Glomerular visceral epithelial cell (primary cell): Measurements from ENCODE around the gene LYL1.
A peak's percentile ranks its signal among the peaks of the same experiment; 100 is the strongest.

Experiments used
- DNase-seq: peaks from one replicate; pipeline ENCODE4 v3.0.0-alpha.2; 2016; ENCODE audit errors: extremely low spot score

LYL1 gene

DNA sequence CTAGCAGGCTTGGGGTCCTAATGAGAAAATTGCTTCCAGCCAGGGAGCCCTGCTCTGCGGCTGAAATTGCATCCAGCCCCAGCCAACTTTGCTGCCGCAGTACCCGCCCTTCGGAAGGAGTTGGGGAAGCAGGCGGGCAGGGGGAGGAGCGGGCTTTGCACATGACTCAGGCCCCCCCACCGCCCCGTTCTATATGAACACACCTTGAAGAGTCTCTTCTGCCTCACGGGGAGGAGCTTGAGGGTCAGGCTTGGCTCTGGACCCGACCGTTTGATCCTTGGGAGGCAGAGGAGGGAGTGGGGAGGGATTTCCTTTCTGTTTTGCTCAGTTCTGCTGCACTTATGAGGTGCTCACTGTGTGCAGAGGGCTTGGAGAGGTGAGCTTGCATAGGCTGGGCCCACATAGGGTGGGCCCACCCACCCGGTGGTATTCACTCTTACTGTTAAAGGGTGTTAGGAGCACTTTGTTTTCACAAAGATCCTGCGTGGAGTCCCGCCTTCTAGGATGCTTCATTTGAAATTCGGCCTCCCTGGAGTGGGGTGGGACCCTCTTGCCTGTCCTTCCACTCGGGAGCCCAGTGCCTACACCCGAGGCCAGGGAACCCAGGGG lies 46.5 kb downstream of the LYL1 start:
- peak; percentile 97 for DNase-seq

DNA sequence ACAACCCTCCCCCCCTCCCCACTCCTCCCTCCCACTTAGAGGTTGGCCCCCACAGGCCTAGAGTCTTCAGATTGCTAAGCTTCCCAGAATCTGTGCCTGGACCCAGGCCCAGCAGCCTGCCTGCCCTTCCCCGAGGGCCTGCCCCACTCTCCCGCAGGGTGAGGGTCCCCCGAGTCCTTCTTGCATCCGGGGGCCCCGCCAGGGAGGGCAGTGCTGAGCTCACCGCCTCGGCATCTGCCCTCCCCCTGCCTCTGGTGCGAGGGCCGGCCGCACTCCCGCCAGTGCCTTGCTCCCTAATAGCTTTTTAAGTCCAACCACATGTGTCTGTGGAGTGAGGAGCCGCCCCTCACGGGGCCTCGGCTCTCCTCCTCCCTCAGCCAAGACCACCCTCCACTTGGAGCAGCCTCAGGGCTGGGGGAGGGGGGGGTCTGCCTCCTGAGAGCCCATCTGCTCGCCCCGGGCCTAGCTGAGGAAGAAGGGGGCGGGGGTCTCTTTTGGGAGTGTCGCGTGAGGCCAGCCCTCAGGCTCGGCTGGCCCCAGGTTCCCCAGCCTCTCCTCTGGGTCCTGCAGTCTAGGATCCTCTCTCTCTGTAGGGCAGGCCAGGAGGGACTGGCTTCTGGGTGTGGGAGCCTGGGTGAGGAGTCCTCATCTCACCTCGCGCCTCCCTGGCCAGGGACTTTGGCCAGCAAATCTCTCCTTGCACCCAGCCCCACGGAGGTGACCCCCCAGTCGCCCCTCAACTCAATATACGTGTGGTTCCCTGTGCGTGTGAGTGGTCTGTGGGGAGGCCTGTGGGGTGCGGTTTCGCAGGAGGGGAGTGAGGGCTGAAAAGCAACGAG lies 47.2 kb downstream of the LYL1 start:
- DNase-seq, result peak; percentile 94

DNA sequence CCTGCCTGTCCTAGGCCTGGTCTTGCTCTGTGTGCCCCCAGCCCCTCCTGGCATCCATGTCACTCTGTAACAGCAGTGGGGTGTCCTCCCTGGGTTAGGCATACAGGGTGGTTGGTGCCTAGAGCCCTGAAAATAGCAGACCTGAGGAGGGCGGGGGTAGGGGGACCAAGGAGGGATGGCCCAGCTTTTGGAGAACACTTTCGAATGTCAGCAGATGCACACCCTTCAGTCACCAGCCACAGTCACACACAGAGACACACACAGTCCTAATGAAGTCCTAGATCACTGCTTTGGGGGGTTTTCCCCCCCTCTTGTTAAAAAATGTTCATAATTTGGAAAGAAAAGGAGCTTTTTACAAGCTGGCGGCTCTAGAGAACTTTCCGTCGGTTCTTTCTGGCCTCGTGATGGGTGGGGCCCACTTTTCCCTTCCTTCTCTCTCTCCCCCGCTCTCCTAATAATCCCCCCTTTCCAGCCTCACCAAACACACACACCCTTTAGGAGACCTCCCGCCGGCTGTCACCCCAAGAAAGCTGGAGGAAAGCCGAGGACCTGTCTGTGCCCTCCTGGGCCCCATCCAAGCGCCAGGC lies 47.9 kb downstream of the LYL1 start:
- DNase-seq, result no peak

DNA sequence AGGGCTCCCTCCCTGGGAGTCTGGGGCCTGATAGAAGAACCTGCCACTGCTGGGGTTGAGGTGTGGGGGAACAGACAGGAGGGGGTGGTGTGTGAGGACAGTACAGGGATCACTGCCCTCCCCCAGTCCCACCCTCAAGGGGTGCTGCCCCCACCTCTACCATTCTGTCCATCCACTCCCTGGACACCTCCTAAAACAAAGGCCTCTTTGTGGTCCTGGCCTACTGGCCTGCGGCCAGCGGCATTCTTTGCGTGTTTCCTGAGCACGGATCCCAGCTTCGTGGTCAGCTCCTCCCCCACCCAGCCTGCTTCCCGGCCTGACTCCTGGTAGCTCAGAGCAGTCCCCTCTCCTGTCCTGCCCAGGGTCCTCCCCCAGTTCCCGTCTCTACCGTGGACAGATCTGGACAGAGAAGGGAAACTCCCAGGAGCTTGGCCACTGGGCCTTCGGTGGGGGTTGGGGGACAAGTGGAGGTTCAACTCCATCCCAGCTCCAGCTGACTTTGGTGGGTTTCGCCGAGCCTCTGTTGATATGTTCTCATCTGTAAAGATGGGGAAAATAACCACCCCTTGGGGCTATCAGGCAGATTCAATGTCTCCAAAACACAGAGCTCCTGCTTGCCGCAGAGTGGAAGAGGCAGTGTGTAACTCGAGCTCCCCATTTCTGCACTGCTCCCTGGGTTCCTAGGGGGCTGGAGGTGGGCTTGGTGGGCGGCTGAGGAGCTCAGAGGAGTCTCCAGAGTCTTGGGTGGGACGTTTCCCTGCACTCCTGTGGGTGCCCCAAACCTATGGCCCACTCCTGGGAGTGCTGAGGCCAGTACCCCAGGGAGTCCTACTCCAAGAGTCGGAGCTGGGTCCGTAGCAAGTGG lies 48.7 kb downstream of the LYL1 start:
- peak; percentile 97 for DNase-seq

DNA sequence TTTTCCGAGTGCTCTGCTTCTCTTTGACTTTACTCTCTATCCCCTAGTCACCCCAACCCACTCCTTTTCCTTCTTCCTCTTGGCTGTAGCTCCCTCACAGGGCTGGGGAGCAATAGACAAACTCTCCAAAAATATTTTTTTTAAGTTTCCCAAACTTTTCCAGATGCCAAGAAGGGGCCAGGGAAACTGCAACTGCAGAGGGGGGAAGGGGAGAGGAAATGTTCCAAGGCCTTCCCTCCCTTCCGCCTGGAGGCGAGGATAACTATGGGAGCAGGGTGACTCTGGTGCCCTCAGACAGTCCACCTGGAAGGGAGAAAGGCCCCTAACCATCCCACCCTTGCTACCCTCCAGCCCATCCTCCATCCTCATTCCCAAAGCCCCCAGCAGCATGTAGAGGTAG lies 49.4 kb downstream of the LYL1 start:
- no peak for DNase-seq

DNA sequence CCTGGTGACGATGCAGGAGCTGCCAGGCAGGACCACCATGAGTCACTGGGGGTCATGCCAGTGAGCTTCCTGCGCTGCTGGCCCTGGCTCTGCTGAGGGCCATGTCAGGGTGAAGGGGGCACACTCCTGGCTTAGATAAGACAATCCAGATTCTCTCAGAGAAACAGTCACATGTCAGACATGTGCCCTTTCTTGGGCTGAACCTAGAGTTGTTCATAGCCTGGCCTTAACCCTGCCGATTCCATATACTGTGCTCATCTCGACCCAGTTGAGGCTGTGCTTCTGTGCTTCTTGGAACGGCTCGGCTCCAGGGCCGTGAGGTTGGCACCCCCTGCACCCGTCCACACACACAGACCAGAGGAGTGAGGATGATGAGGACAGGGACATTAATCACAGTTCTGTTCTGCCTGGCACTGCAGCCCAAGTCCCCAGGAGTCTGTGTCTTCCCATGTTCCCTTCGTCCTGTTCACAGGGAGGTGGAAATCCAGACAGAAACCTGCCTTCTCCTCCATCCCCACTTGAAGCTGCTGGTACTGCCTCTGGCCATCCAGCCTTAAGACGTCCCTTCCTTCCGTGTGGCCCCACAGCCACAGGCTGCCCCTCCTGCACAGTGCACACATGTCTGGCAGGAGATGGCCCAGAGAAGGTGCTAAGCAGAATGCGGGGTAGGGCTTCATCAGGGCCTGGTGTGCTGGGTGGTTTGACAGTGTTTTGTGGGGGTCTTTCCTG lies 50.0 kb downstream of the LYL1 start:
- no peak for DNase-seq

DNA sequence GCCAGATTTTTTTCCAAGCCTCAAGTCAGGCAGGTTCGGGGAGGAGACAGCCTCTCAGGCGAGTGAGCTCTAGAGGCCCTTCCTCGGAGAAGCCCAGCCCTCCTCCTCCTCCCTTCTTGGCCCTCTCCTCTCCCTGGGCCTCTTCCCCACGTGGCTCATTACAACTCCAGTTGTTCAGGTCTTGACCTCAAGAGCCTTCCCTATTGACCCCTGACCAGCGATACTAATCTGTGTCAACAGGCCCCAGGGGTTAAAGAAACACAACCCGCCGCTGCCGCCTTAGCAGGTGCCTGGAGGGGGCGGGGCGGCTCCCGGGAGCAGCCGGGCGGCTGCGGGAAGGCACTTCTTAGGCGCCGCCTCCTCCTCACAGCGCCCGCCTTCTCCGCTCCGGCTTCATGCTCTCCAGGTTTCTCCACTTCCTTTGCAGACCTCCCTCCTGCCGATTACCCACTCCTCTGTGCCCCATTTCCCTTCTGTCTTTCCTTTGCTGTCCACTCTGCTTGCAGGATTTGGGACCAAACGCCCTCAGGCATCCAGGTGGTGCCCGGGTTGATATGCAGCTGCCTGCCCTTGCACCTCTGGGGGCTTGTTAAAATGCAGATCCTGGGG lies 51.0 kb downstream of the LYL1 start:
- DNase-seq, result peak; percentile 70

DNA sequence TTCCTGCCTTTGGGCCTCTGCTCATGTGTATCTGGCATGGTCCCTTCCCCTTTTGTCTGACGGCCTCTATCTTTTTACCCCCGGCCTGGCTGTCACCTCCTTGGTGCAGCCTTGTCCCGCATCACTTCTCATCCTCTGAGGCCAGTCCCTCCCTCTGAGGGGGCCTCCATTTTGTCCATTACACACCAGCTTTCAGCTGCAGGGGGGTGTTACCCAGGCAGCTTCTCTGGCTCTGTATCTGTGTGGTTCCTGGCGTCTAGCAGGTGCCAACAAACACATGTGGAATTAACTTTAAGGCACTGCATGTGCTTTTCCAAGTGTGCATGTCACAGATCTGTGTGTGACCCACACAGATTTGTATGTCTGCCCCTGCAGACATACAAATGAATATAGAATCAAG lies 52.4 kb downstream of the LYL1 start:
- no peak for DNase-seq
